Endothelial cell of umbilical vein (primary cell): ENCODE measurements around the gene UNKL. TPM values are rescaled to one million over a fixed set of nuclear protein-coding genes. Genes with fewer than 3 reads are reported as not detected.

Experiments used
- BruUV-seq: library from RNA; stranded (reverse); fragments of 400-500 nt; replicated peaks from 2 replicates; lab custom pipeline; 2021; lab: Mats Ljungman, UMichigan
- CTCF ChIA-PET: fragments of 300-600, 350-600 bp; sonication (Branson Sonifier 250); formaldehyde crosslinking; loops from one replicate; lab custom pipeline; 2021; ENCODE audit warnings: antibody characterized with exemption, inconsistent platforms; lab: Charles Lee
- POLR2A ChIA-PET: fragments of 300-600, 350-600 bp; sonication (Branson Sonifier 250); formaldehyde crosslinking; loops from one replicate; lab custom pipeline; 2021; ENCODE audit warnings: antibody characterized with exemption, inconsistent platforms; lab: Charles Lee
- DNase-seq: peaks from one replicate; pipeline ENCODE4 v3.0.0-alpha.2; 2011; ENCODE audit warnings: low read depth, low spot score
- FAIRE-seq: peaks from 2 replicates; lab custom pipeline; 2011; peaks lifted over from hg19 to GRCh38; lab: Jason Lieb, UNC
- H2AFZ ChIP-seq: 2 replicates; pipeline ENCODE4 v1.6.0; 2012; ENCODE audit warnings: low read depth, low read length, control low read depth, inconsistent platforms
- H3K27ac ChIP-seq: 2 replicates; pipeline ENCODE4 v1.5.1; 2011; ENCODE audit warnings: low read depth, mild to moderate bottlenecking, control low read depth, low read length, moderate library complexity; ENCODE audit not compliant: insufficient read depth
- H3K27me3 ChIP-seq, 2 experiments: 2 replicates each; pipeline versions ENCODE4 v1.6.0 to v1.6.1; 2011; ENCODE audit warnings: low read length in 2 of 2, mixed read lengths in 1 of 2; ENCODE audit not compliant: control insufficient read depth in 2 of 2, insufficient read depth in 2 of 2
- H3K36me3 ChIP-seq, 2 experiments: 2 replicates in 1 of 2; 3 replicates in 1 of 2; pipeline ENCODE4 v1.5.1; 2011; ENCODE audit warnings: low read length in 2 of 2, mild to moderate bottlenecking in 1 of 2, moderate library complexity in 1 of 2; ENCODE audit not compliant: control insufficient read depth in 2 of 2, insufficient read depth in 2 of 2; ENCODE audit errors: extremely low read depth in 1 of 2
- H3K4me1 ChIP-seq: 3 replicates; pipeline ENCODE4 v1.5.1; 2011; ENCODE audit warnings: mild to moderate bottlenecking, low read length; ENCODE audit not compliant: control insufficient read depth, insufficient read depth; ENCODE audit errors: extremely low read depth
- H3K4me2 ChIP-seq: 2 replicates; pipeline ENCODE4 v1.6.1; 2011; ENCODE audit warnings: low read length, control low read depth, mixed read lengths; ENCODE audit not compliant: insufficient read depth
- H3K4me3 ChIP-seq, 3 experiments: fragments of 200-600 bp in 1 of 3; sonication (generic), shearing (Covaris generic) in 1 of 3; replicated peaks in 1 of 3; 2 replicates each; pipeline ENCODE4 v1.5.1; 2011 to 2016; ENCODE audit warnings: control low read depth in 3 of 3, low read length in 3 of 3, mild to moderate bottlenecking in 2 of 3, inconsistent platforms in 1 of 3, low read depth in 1 of 3, moderate library complexity in 1 of 3; ENCODE audit not compliant: insufficient read depth in 1 of 3
- H3K79me2 ChIP-seq: 2 replicates; pipeline ENCODE4 v1.6.0; 2012; ENCODE audit warnings: low read length, inconsistent platforms; ENCODE audit not compliant: control insufficient read depth, insufficient read depth
- H3K9ac ChIP-seq: replicated peaks from 2 replicates; pipeline ENCODE3; 2011; ENCODE audit warnings: low read length, control low read depth; ENCODE audit not compliant: insufficient read depth; ENCODE audit errors: extremely low read depth
- H3K9me1 ChIP-seq: replicated peaks from 3 replicates; pipeline ENCODE4 v1.6.0; 2011; ENCODE audit warnings: mild to moderate bottlenecking, low read length; ENCODE audit not compliant: control insufficient read depth, insufficient read depth; ENCODE audit errors: extremely low read depth
- H3K9me3 ChIP-seq: replicated peaks from 2 replicates; pipeline ENCODE4 v1.5.1; 2012; ENCODE audit warnings: low read length, inconsistent platforms; ENCODE audit not compliant: control insufficient read depth, insufficient read depth
- H4K20me1 ChIP-seq: replicated peaks from 2 replicates; pipeline ENCODE3; 2011; ENCODE audit warnings: mild to moderate bottlenecking, low read length; ENCODE audit not compliant: control insufficient read depth, insufficient read depth; ENCODE audit errors: extremely low read depth
- EZH2 ChIP-seq: IDR thresholded peaks from 2 replicates; pipeline ENCODE4 v1.6.1; 2012; ENCODE audit warnings: borderline replicate concordance, low read depth, mild to moderate bottlenecking, moderate library complexity, low read length, inconsistent platforms; ENCODE audit not compliant: severe bottlenecking
- FOS ChIP-seq: IDR thresholded peaks from 2 replicates; pipeline ENCODE4 v1.6.1; 2011; ENCODE audit warnings: mild to moderate bottlenecking, low read length, moderate library complexity, borderline replicate concordance; ENCODE audit not compliant: insufficient read depth
- GATA2 ChIP-seq: IDR thresholded peaks from 2 replicates; pipeline ENCODE4 v1.7.0; 2011; ENCODE audit warnings: low read depth, mild to moderate bottlenecking, moderate library complexity, mixed read lengths, low read length; ENCODE audit not compliant: insufficient read length, insufficient read depth
- JUN ChIP-seq: IDR thresholded peaks from 2 replicates; pipeline ENCODE4 v1.6.1; 2011; ENCODE audit warnings: borderline replicate concordance, low read depth; ENCODE audit not compliant: insufficient read length, insufficient read depth
- MYC ChIP-seq: IDR thresholded peaks from one replicate; pipeline ENCODE4 v1.6.1; 2011; ENCODE audit warnings: mild to moderate bottlenecking, low read depth, low read length
- POLR2A ChIP-seq: IDR thresholded peaks from 2 replicates; pipeline ENCODE4 v1.6.1; 2012; ENCODE audit warnings: low read depth, mild to moderate bottlenecking, control low read depth, low read length
- POLR2AphosphoS5 ChIP-seq: IDR thresholded peaks from 2 replicates; pipeline ENCODE4 v1.6.1; 2012; ENCODE audit warnings: low read depth, mild to moderate bottlenecking, control low read depth, low read length, moderate library complexity; ENCODE audit not compliant: insufficient read depth
- dilution Hi-C: fragments of 300-500 bp; cut with MboI; formaldehyde crosslinking; loops from one replicate; pipeline ENCODE4 v1.15.0; 2019; ENCODE audit warnings: low sequenced_read_pairs; ENCODE audit not compliant: extremely low pct_ligation_motif_present
- intact Hi-C: fragments of 100-400 bp; cut with micrococcal nuclease; formaldehyde crosslinking; loops from one replicate; pipeline ENCODE4 v1.10.0; 2022
- polyA plus RNA-seq, 4 experiments: library from polyadenylated mRNA; depleted of rRNA in 3 of 4; stranded (reverse) in 3 of 4; unstranded in 1 of 4; fragments of >200 nt; gene quantifications; 2 replicates each; pipeline versions ENCODE4 v1.2.1 to v1.2.3, GENCODE V29; 2011 to 2012; ENCODE audit warnings: missing spikeins in 1 of 4
- total RNA-seq: library from RNA; stranded (reverse); gene quantifications from 2 replicates; pipeline ENCODE4 v1.2.3, GENCODE V29; 2021
- TF ChIP-seq, protein P1 (sequence below): IDR thresholded peaks from 2 replicates; pipeline ENCODE4 v1.6.1; 2011; ENCODE audit not compliant: insufficient read depth, insufficient read length
- TF ChIP-seq, protein P2 (sequence below), 2 donors: IDR thresholded peaks; 1 replicate in 1 of 2; 2 replicates in 1 of 2; pipeline ENCODE4 v1.5.1; 2011; ENCODE audit warnings: low read length in 2 of 2, mild to moderate bottlenecking in 2 of 2, moderate library complexity in 2 of 2, control low read depth in 1 of 2, inconsistent platforms in 1 of 2, low read depth in 1 of 2; ENCODE audit not compliant: insufficient read depth in 1 of 2; ENCODE audit errors: extremely low read depth in 1 of 2

Gene UNKL
- total and polyA plus RNA-seq, 2 donors (not counting 3 experiments of a cell fraction or from before 2014, with no cell fraction given), result 17.1 to 32.8 TPM

DNA sequence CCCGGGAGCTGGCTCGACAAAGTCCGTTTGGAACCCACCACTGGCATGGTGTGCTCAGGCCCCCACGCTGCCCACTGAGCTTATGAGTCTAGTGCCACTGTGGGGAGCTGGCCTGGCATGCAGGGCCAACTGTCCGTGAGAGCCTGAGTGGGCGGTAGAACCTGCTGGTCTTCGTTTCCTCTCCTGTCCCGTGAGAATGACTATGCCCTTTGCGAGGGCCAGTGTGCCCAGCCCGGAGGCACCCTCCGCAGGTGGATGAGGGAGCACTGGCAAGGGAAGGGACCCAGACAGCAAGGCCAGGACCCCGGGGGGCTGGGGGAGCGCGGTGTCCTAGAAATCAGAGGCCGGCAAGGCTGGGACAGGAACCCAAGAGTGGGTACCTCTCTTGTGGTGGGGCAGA lies 77.9 kb downstream of the UNKL start:
- Histone ChIP-seq H2AFZ (no peak overlapping the region), H3K27me3 (peaks cover 30 to 39% of the 10 kb centered on the region in 2 experiments), H3K9ac (no peak overlapping the region), H4K20me1 (no peaks in the 10 kb centered on the region), H3K9me1 (no peaks in the 10 kb centered on the region), H3K27ac (no peak overlapping the region), H3K4me3 (no peak overlapping the region), H3K4me1 (peaks cover 9% of the 10 kb centered on the region), H3K9me3 (no peaks in the 10 kb centered on the region), H3K79me2 (no peaks in the 10 kb centered on the region), H3K4me2 (no peak overlapping the region), H3K36me3 (no peaks in the 10 kb centered on the region)
- intact Hi-C loops (no loop called here), dilution Hi-C loops (no loop called here)
- TF ChIP-seq EZH2, result no peak
- TF ChIP-seq POLR2A, result no peak
- TF ChIP-seq JUN, result no peak
- TF ChIP-seq FOS, result no peak
- TF ChIP-seq GATA2, result no peak
- TF ChIP-seq MYC, result no peak
- TF ChIP-seq, protein P1, sequence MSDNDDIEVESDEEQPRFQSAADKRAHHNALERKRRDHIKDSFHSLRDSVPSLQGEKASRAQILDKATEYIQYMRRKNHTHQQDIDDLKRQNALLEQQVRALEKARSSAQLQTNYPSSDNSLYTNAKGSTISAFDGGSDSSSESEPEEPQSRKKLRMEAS, result no peak
- TF ChIP-seq POLR2AphosphoS5, result no peak
- TF ChIP-seq, protein P2, sequence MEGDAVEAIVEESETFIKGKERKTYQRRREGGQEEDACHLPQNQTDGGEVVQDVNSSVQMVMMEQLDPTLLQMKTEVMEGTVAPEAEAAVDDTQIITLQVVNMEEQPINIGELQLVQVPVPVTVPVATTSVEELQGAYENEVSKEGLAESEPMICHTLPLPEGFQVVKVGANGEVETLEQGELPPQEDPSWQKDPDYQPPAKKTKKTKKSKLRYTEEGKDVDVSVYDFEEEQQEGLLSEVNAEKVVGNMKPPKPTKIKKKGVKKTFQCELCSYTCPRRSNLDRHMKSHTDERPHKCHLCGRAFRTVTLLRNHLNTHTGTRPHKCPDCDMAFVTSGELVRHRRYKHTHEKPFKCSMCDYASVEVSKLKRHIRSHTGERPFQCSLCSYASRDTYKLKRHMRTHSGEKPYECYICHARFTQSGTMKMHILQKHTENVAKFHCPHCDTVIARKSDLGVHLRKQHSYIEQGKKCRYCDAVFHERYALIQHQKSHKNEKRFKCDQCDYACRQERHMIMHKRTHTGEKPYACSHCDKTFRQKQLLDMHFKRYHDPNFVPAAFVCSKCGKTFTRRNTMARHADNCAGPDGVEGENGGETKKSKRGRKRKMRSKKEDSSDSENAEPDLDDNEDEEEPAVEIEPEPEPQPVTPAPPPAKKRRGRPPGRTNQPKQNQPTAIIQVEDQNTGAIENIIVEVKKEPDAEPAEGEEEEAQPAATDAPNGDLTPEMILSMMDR (IDR thresholded peaks at IDR 0.05; ENCODE audit: extremely low read depth in 1 of 2, insufficient read depth in 1 of 2, low read depth in 1 of 2, low read length in 2 of 2), result no peak
- CTCF ChIA-PET, result interaction anchor here (1.0 to 1.3 kb wide), 2 partner anchors 10 to 52 kb away, joined by 3 read pairs; no protein-coding TSS in a partner anchor
- BruUV-seq, result no TSS peak
- POLR2A ChIA-PET, result no interaction called here
- FAIRE-seq (no peak), DNase-seq (no peak)
